Naive thymus-derived CD4-positive, alpha-beta T cell (primary cell): ENCODE results near the gene EIF2B2. TPM values are rescaled to one million over a fixed set of nuclear protein-coding genes. Genes with fewer than 3 reads are reported as not detected.
A peak's percentile ranks its signal among the peaks of the same experiment; 100 is the strongest.
"Not testable (repeated sequence)": the region's sequence is repeated elsewhere in the genome, so short reads cannot be mapped to it uniquely, and the experiment has no call there.

ENCODE experiments used
- ATAC-seq: fragments of 150-1000 bp; cut with Tn5 transposase; 2 replicates; pipeline ENCODE4 v1.10.0; 2021; ENCODE audit warnings: mild to moderate bottlenecking, moderate library complexity
- CTCF ChIA-PET: fragments of 350-600 bp; sonication (Branson Sonifier 250); formaldehyde crosslinking; loops from one replicate; lab custom pipeline; 2021; ENCODE audit warnings: antibody characterized with exemption; lab: Charles Lee
- POLR2A ChIA-PET: fragments of 350-600 bp; sonication (Branson Sonifier 250); formaldehyde crosslinking; loops from one replicate; lab custom pipeline; 2021; ENCODE audit warnings: antibody characterized with exemption, inconsistent platforms; lab: Charles Lee
- DNase-seq, 9 donors: peaks; one replicate each; pipeline versions ENCODE4 v3.0.0 to v3.0.0-alpha.2; 2020 to 2022; ENCODE audit warnings: mixed read lengths in 1 of 9
- H3K27ac ChIP-seq: one replicate; pipeline ENCODE4 v1.7.0; 2013; ENCODE audit warnings: mild to moderate bottlenecking, low read depth, low read length, moderate library complexity
- H3K27me3 ChIP-seq, 2 donors: one replicate each; pipeline ENCODE4 v1.7.0; 2013; ENCODE audit warnings: low read length in 2 of 2, mild to moderate bottlenecking in 2 of 2, moderate library complexity in 2 of 2; ENCODE audit not compliant: control insufficient read depth in 2 of 2, insufficient read depth in 2 of 2
- H3K36me3 ChIP-seq, 3 experiments: 1 replicate in 2 of 3; 2 replicates in 1 of 3; pipeline ENCODE4 v1.7.0; 2013; ENCODE audit warnings: low read length in 3 of 3, mild to moderate bottlenecking in 3 of 3, moderate library complexity in 1 of 3; ENCODE audit not compliant: insufficient read depth in 3 of 3, control insufficient read depth in 2 of 3
- H3K4me1 ChIP-seq, 2 donors: one replicate each; pipeline ENCODE4 v1.7.0; 2013; ENCODE audit warnings: low read length in 2 of 2, mild to moderate bottlenecking in 2 of 2, moderate library complexity in 1 of 2; ENCODE audit not compliant: control insufficient read depth in 2 of 2, insufficient read depth in 2 of 2
- H3K4me3 ChIP-seq: 2 replicates; pipeline ENCODE4 v1.7.0; 2013; ENCODE audit warnings: mild to moderate bottlenecking, low read length
- H3K9me3 ChIP-seq, 3 experiments: 1 replicate in 2 of 3; 2 replicates in 1 of 3; pipeline ENCODE4 v1.7.0; 2013; ENCODE audit warnings: low read length in 3 of 3; ENCODE audit not compliant: control insufficient read depth in 2 of 3
- H3K27ac Mint-ChIP-seq, 9 donors: one replicate each; pipeline ENCODE4 v1.8.0; 2020 to 2022; ENCODE audit warnings: mixed read lengths in 9 of 9, mild to moderate bottlenecking in 8 of 9, moderate library complexity in 5 of 9, inconsistent platforms in 2 of 9
- H3K27me3 Mint-ChIP-seq, 5 donors: one replicate each; pipeline ENCODE4 v1.8.0; 2021 to 2022; ENCODE audit warnings: mixed read lengths in 5 of 5, mild to moderate bottlenecking in 1 of 5
- H3K36me3 Mint-ChIP-seq, 5 donors: one replicate each; pipeline ENCODE4 v1.8.0; 2020 to 2022; ENCODE audit warnings: mixed read lengths in 5 of 5, mild to moderate bottlenecking in 3 of 5, inconsistent platforms in 1 of 5
- H3K4me1 Mint-ChIP-seq, 7 donors: one replicate each; pipeline ENCODE4 v1.8.0; 2020 to 2022; ENCODE audit warnings: mixed read lengths in 7 of 7, mild to moderate bottlenecking in 3 of 7, inconsistent platforms in 1 of 7
- H3K4me3 Mint-ChIP-seq, 10 donors: one replicate each; pipeline ENCODE4 v1.8.0; 2020 to 2022; ENCODE audit warnings: mild to moderate bottlenecking in 10 of 10, mixed read lengths in 10 of 10, moderate library complexity in 6 of 10, inconsistent platforms in 2 of 10
- H3K9me3 Mint-ChIP-seq, 11 donors: one replicate each; pipeline ENCODE4 v1.8.0; 2020 to 2022; ENCODE audit warnings: mixed read lengths in 11 of 11, mild to moderate bottlenecking in 4 of 11, inconsistent platforms in 1 of 11, moderate library complexity in 1 of 11
- intact Hi-C, 2 donors: fragments of 100-400 bp; cut with micrococcal nuclease; formaldehyde crosslinking; loops; one replicate each; pipeline ENCODE4 v1.15.1; 2023
- polyA plus RNA-seq, 2 donors: library from polyadenylated mRNA; unstranded; fragments of 300-500 nt; fragmentation: Illumina TruSeq; gene quantifications; one replicate each; pipeline ENCODE4 v1.2.3, GENCODE V29; 2021
- total RNA-seq, 6 experiments: library from RNA in 5 of 6; stranded (reverse) in 5 of 6; gene quantifications; 1 replicate in 5 of 6; 2 replicates in 1 of 6; pipeline ENCODE4 v1.2.3 and lab custom pipeline; 2021 to 2026

The EIF2B2 gene
- total and polyA plus RNA-seq, 7 experiments from 2014 or later = 18.2 to 40.7 (median 24.6) TPM

DNA sequence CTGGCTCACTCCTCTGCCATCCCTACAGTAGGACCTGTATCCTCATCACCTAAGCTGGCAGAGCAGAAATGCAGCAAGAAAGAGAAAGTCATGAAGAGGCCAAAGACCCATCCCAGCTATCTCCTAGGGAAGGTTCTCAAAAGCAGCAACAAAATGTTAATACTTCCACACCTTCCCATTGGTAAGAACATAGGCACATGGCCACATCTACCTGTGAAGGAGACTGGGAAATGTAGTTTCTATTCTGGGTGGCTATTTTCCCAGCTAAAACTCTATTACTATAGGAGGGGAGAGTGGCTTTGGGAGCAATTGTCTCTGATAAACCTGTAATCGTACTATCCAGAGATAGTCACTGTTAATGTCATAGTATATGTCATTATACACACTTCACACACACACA is 13.7 kb upstream of the EIF2B2 start:
- POLR2A ChIA-PET = no interaction called here
- DNase-seq = no peak
- ATAC-seq = no peak

DNA sequence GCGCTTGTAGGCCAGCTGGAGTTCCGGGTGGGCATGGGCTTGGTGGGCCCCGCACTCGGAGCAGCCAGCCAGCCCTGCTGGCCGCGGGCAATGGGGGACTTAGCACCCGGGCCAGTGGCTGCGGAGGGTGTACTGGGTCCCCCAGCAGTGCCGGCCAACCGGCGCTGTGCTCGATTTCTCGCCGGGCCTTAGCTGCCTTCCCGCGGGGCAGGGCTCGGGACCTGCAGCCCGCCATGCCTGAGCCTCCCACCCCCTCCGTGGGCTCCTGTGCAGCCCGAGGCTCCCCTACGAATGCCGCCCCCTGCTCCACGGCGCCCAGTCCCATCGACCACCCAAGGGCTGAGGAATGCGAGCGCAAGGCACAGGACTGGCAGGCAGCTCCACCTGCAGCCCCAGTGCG is 8.5 kb upstream of the EIF2B2 start:
- intact Hi-C loops, POLR2A ChIA-PET, ATAC-seq: not testable (repeated sequence)

More for the DNA sequence above, 13.7 kb upstream of the EIF2B2 start:
- intact Hi-C loops = no loop called here
- Histone ChIP-seq H3K4me3 (no peak overlapping the region), H3K9me3 (no peaks in the 10 kb centered on the region), H3K36me3 (no peaks in the 10 kb centered on the region), H3K27ac (no peak overlapping the region), H3K4me1 (no peaks in the 10 kb centered on the region), H3K27me3 (no peaks in the 10 kb centered on the region)
- Mint-ChIP-seq H3K27me3 (peaks cover 0 to 6% (median 0%) of the 10 kb centered on the region in 5 donors), H3K9me3 (no peaks in the 10 kb centered on the region), H3K27ac (no peak overlapping the region), H3K36me3 (no peaks in the 10 kb centered on the region), H3K4me3 (no peak overlapping the region), H3K4me1 (peaks cover 0 to 1% (median 0%) of the 10 kb centered on the region in 7 donors)
- CTCF ChIA-PET = no interaction called here

DNA sequence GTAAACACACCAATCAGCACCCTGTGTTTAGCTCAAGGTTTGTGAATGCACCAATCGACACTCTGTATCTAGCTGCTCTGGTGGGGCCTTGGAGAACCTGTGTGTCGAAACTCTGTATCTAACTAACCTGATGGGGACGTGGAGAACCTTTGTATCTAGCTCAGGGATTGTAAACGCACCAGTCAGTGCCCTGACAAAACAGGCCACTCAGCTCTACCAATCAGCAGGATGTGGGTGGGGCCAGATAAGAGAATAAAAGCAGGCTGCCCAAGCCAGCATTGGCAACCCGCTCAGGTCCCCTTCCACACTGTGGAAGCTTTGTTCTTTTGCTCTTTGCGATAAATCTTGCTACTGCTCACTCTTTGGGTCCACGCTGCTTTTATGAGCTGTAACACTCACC is 6.9 kb upstream of the EIF2B2 start:
- intact Hi-C loops, H3K9me3 ChIP-seq, H3K27ac ChIP-seq, DNase-seq, ATAC-seq, H3K27ac Mint-ChIP-seq, H3K4me1 ChIP-seq, H3K36me3 ChIP-seq, H3K4me3 ChIP-seq, H3K27me3 ChIP-seq, H3K27me3 Mint-ChIP-seq, H3K4me3 Mint-ChIP-seq, H3K36me3 Mint-ChIP-seq, H3K4me1 Mint-ChIP-seq, POLR2A ChIA-PET, H3K9me3 Mint-ChIP-seq, CTCF ChIA-PET: not testable (repeated sequence)

More for the DNA sequence above, 8.5 kb upstream of the EIF2B2 start:
- H3K4me3 Mint-ChIP-seq, H3K36me3 Mint-ChIP-seq, CTCF ChIA-PET, H3K27ac Mint-ChIP-seq, H3K36me3 ChIP-seq, H3K4me3 ChIP-seq, H3K27ac ChIP-seq, H3K27me3 Mint-ChIP-seq, H3K9me3 Mint-ChIP-seq, H3K27me3 ChIP-seq, DNase-seq, H3K9me3 ChIP-seq, H3K4me1 ChIP-seq, H3K4me1 Mint-ChIP-seq: not testable (repeated sequence)

DNA sequence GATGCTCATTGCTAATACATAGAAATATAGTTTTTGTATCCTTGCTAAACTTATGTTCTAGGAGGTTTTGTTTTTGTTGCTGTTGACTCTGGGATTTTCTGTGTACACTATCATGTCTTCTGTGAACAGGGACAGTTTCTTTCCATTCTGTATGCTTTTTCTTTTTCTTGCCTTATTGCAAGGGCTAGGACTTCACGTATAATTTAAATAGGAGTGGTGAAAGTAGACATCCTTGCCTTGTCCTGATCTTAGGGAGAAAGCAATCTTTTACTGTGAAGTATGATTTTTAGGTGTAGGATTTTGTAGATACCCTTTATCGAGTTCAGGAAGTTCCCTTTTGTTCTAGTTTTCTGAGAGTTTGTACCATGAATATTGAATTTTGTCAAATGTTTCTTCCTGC is 1.5 kb upstream of the EIF2B2 start:
- Mint-ChIP-seq H3K9me3 (peaks cover 0 to 2% (median 0%) of the 10 kb centered on the region in 11 donors), H3K27ac (peak overlapping the region; percentile 8 to 100 (median 96)), H3K36me3 (peaks cover 3 to 28% (median 13%) of the 10 kb centered on the region in 5 donors), H3K4me1 (peaks cover 21 to 41% (median 39%) of the 10 kb centered on the region in 7 donors), H3K27me3 (peaks cover 0 to 5% (median 0%) of the 10 kb centered on the region in 5 donors), H3K4me3 (peak overlapping the region in 3 of 10 donors; percentile 9 to 98 (median 78))
- no peak overlapping the region for H3K4me3 ChIP-seq
- ATAC-seq (no peak), DNase-seq (no peak)
- H3K36me3 ChIP-seq = peaks cover 7 to 11% (median 7%) of the 10 kb centered on the region in 3 experiments
- no peaks in the 10 kb centered on the region for H3K9me3 ChIP-seq
- POLR2A ChIA-PET = interaction anchor here (0.6 to 1.7 kb wide), 2 partner anchors 34 to 63 kb away, joined by 3 to 4 read pairs; partner anchors contain the start of gene ACYP1
- intact Hi-C loops = loop anchor here (5.0 kb wide), 6 partner anchors 119 to 1151 kb away; partner anchors contain the start of genes AREL1 (in 1 of the 2), DLST (in 1 of the 2), FCF1 (in 1 of the 2) and GPATCH2L (in 1 of the 2)
- no peak overlapping the region for H3K27ac ChIP-seq
- no peaks in the 10 kb centered on the region for H3K27me3 ChIP-seq
- peaks cover 12 to 23% of the 10 kb centered on the region in 2 donors for H3K4me1 ChIP-seq
- CTCF ChIA-PET = no interaction called here

DNA sequence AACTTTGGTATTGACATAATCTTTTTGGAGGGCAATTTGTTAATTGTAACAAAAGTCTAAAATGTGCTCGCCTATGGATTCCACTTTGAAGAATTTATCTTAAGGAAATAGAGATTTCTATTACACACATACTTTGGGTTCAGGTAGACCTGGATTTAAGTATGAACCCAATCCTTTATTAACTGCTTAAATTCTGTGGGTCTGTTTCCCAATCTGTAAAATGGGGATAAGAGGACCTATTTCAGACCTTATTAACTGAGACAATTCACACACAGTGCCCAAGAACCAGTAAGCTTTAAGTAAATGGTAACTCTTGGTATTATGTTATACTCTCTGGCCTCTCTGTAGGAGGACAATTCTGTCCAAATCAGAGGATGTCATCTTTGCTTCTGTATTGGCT is 822 bp upstream of the EIF2B2 start:
- Mint-ChIP-seq H3K27ac (peak overlapping the region; percentile 95 to 100 (median 97)), H3K4me1 (peaks cover 21 to 45% (median 39%) of the 10 kb centered on the region in 7 donors), H3K4me3 (peak overlapping the region; percentile 78 to 99 (median 94)), H3K36me3 (peaks cover 3 to 35% (median 19%) of the 10 kb centered on the region in 5 donors), H3K9me3 (peaks cover 0 to 2% (median 0%) of the 10 kb centered on the region in 11 donors), H3K27me3 (peaks cover 0 to 5% (median 0%) of the 10 kb centered on the region in 5 donors)
- Histone ChIP-seq H3K4me1 (peaks cover 12 to 23% of the 10 kb centered on the region in 2 donors), H3K9me3 (no peaks in the 10 kb centered on the region), H3K4me3 (peak overlapping the region; percentile 93), H3K27ac (peak overlapping the region; percentile 91), H3K27me3 (no peaks in the 10 kb centered on the region), H3K36me3 (peaks cover 7 to 17% (median 14%) of the 10 kb centered on the region in 3 experiments)
- ChIA-PET CTCF (no interaction called here), POLR2A (interaction anchor here (1.1 to 1.7 kb wide), 2 partner anchors 62 to 520 kb away, joined by 3 to 4 read pairs; partner anchors contain the start of genes ACYP1 and BATF)
- DNase-seq (no peak), ATAC-seq (no peak)
- intact Hi-C loops = loop anchor here (1.0 to 5.0 kb wide), 21 partner anchors 49 to 1150 kb away; partner anchors contain the start of genes ACYP1 (in 2 of the 2), AREL1 (in 2 of the 2), DLST (in 2 of the 2) and FCF1 (in 2 of the 2)

DNA sequence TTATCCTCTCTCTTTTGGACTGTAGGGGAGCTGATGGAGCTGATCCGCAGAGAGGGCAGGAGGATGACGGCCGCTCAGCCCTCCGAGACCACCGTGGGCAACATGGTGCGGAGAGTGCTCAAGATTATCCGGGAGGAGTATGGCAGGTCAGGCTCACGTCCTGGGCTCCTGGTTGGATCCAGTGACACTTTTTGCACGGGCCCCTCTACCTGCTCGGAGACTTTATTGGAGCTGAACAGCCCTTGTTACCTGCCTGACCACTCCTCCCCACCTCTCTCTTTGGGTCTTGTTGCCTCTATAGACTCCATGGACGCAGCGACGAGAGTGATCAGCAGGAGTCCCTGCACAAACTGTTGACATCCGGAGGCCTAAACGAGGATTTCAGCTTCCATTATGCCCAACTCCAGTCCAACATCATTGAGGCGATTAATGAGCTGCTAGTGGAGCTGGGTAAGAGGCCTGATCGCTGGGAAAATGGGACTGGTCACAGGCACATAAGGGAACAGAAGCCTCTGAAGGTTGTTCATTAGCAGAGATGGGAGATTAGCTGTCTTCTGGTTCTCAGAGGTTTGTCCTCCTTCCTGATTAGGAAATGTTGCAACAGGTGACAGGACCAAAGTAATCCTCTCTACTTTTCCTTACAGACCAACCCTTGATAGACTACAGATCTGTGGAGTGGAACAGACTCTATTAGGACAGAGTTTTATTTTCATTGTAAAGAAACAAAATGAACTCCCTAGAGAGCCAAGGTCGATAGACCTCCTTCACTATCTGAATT is 718 bp downstream of the EIF2B2 start:
- Histone ChIP-seq H3K4me3 (peak overlapping the region; percentile 93), H3K36me3 (peaks cover 15 to 33% (median 20%) of the 10 kb centered on the region in 3 experiments), H3K27ac (peak overlapping the region; percentile 91), H3K27me3 (no peaks in the 10 kb centered on the region), H3K4me1 (peaks cover 15 to 23% of the 10 kb centered on the region in 2 donors), H3K9me3 (no peaks in the 10 kb centered on the region)
- Mint-ChIP-seq H3K27ac (peak overlapping the region; percentile 95 to 100 (median 97)), H3K4me1 (peaks cover 23 to 51% (median 48%) of the 10 kb centered on the region in 7 donors), H3K36me3 (peaks cover 12 to 48% (median 31%) of the 10 kb centered on the region in 5 donors), H3K9me3 (peaks cover 0 to 2% (median 0%) of the 10 kb centered on the region in 11 donors), H3K27me3 (peaks cover 0 to 5% (median 0%) of the 10 kb centered on the region in 5 donors), H3K4me3 (peak overlapping the region; percentile 78 to 99 (median 94))
- CTCF ChIA-PET = interaction anchor here (1.4 kb wide), 1 partner anchor 85 kb away, joined by 4 read pairs; no protein-coding TSS in a partner anchor
- POLR2A ChIA-PET = interaction anchor here (0.9 to 1.9 kb wide), 8 partner anchors 11 to 152 kb away, joined by 3 to 6 read pairs (median 4); partner anchors contain the start of gene PROX2
- DNase-seq = peak in 3 of 9 donors; percentile 2 to 6 (median 3)
- intact Hi-C loops = loop anchor here (2.0 to 5.0 kb wide), 10 partner anchors 61 to 1149 kb away; partner anchors contain the start of genes AREL1 (in 2 of the 2), FCF1 (in 2 of the 2), ABCD4 (in 1 of the 2) and ACYP1 (in 1 of the 2)
- ATAC-seq = no peak
